ENCODE measurements around the gene RNF31. TPM values are rescaled to one million over a fixed set of nuclear protein-coding genes. Genes with fewer than 3 reads are reported as not detected.

RNF31 gene
- total RNA-seq, 2 donors from 2014 or later: 81.5 to 90.7 TPM

DNA sequence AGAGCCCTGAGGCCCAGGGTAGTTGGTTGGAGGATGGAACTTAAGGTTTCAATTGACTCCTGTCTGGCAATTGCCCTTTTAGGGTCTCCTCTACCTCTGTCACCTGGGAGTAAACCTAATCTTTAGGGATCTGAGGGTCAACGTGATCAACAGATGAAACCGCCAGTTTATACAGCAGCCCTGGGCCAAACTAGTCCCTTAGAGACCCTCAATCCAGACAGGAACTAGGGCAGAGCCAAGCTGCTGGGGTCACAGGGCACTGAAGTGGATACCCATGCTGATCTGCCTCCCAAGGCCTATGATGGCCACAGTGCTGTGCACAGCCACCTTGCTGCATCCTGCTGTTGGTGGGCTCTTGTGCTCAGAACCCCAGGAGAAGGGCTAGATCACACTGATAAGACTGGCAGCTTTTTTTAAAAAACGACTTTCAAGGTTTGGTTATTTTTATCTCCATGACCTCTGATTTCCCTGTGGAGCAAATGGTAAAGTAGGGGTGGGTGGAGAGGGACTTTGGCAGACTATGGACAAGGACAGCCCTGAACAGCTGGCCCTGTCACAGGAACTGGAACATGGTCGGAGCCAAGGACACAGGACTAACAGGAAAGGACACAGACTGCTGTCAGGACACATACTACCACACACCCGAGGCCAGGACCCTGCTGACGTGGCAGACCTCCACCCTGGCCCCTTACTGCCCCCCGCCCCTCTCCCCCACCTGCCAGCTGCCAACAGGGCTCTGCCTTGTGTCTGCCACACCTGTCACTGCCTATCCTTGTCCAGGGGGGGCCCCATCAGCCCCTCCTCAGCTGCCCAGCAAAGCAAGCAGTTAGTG lies 16.4 kb upstream of the RNF31 start:
- ATAC-seq: no peak
- H3K27ac Mint-ChIP-seq: peak overlapping the region in 1 of 2 donors; percentile 19
- H3K9me3 Mint-ChIP-seq: no peaks in the 10 kb centered on the region
- no peaks in the 10 kb centered on the region for H3K36me3 Mint-ChIP-seq
- no peak for DNase-seq (ENCODE audit: low spot score in 2 of 2)

DNA sequence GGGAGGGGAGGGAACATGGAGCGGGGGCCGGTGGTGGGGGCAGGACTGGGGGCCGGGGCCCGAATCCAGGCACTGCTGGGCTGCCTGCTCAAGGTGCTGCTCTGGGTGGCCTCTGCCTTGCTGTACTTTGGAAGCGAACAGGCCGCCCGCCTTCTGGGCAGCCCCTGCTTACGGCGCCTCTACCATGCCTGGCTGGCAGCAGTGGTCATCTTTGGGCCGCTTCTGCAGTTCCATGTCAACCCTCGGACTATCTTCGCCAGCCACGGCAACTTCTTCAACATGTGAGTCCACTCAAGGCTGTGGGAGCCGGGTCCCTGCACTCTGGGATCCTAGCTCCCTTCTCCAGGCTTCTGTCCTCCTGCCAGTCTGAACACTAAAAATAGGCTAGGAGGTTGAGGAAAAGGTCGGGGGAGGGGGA lies 15.7 kb upstream of the RNF31 start:
- ATAC-seq: no peak
- Mint-ChIP-seq H3K9me3 (no peaks in the 10 kb centered on the region), H3K36me3 (peaks cover 2% of the 10 kb centered on the region in 2 donors), H3K27ac (peak overlapping the region; percentile 33 to 84)
- DNase-seq (ENCODE audit: low spot score in 2 of 2): no peak

DNA sequence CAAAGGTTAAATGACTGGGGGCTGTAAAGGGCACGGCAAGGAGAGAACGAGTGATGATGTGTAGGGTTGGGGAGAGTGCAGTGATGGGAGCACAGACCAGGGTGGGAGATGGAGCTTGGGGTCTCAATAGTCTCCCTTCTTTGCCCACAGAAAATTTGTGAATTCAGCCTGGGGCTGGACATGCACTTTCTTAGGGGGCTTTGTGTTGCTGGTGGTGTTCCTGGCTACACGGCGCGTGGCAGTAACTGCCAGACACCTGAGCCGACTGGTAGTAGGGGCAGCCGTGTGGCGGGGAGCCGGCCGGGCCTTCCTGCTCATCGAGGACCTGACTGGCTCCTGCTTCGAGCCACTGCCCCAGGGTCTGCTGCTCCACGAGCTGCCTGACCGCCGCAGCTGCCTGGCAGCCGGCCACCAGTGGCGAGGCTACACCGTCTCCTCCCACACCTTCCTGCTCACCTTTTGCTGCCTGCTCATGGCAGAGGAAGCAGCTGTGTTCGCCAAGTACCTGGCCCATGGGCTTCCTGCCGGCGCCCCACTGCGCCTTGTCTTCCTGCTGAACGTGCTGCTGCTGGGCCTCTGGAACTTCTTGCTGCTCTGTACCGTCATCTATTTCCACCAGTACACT lies 15.1 kb upstream of the RNF31 start:
- Mint-ChIP-seq H3K9me3 (no peaks in the 10 kb centered on the region), H3K36me3 (peaks cover 8% of the 10 kb centered on the region in 2 donors), H3K27ac (peak overlapping the region; percentile 84 to 92)
- DNase-seq (ENCODE audit: low spot score in 2 of 2) (no peak), ATAC-seq (no peak)

DNA sequence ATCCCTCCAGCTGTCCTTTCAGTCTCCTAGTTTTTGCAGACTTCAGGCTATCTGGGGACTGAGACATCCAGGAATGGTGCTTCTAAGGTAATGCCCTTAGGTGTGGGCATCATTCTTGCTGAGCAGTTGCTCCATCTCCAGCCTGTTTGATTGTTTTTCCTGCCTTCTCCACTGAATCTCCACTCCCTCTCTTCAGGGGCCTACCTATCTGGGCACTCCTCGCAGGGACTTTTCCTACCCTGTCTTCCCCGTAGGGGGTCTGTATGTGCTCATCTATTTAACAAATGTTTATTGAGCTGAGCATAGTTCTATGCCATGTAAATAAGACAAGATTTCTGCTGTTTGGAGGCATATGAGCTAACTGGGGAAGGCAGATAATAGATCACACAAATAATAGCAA lies 14.3 kb upstream of the RNF31 start:
- peaks cover 12% of the 10 kb centered on the region in 2 donors for H3K36me3 Mint-ChIP-seq
- DNase-seq (ENCODE audit: low spot score in 2 of 2) (no peak), ATAC-seq (no peak)
- H3K27ac Mint-ChIP-seq: peak overlapping the region; percentile 84 to 92
- H3K9me3 Mint-ChIP-seq: no peaks in the 10 kb centered on the region

DNA sequence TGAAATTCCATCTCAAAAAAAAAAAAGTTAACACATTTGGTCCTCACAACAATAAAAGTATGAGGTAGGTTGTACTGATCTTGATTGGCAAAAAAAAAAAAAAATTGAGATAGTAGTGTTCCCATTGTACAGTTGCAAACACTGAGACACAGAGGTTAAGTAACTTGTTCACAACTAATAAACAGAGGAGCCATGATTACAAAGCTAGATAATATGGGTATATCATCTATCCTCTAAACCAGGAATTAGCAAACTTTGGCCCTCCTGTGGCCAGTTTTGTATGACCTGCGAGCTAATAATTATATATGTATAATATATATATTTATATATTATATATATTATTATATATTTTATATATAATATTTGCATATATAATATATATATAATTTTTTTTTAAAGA lies 13.6 kb upstream of the RNF31 start:
- ATAC-seq: no peak
- no peaks in the 10 kb centered on the region for H3K9me3 Mint-ChIP-seq
- peaks cover 19 to 20% of the 10 kb centered on the region in 2 donors for H3K36me3 Mint-ChIP-seq
- no peak for DNase-seq (ENCODE audit: low spot score in 2 of 2)
- H3K27ac Mint-ChIP-seq: no peak overlapping the region

DNA sequence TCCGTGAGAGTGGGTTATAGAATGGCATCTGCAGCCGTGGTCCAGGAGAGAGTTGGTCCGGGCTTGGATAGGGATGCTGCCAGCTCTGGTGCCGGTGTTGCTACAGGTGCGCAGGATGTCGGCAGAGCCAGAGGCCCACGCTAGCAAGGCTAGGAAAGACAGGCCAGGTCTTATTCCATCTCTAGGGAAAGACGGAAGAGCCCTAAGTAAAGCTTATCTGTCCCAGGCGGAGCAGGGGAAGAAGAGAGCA lies 11.8 kb upstream of the RNF31 start:
- H3K36me3 Mint-ChIP-seq: peaks cover 31 to 32% of the 10 kb centered on the region in 2 donors
- ATAC-seq: peak; percentile 5 to 14
- peak in 1 of 2 donors; percentile 21 for DNase-seq (ENCODE audit: low spot score in 2 of 2)
- H3K9me3 Mint-ChIP-seq: no peaks in the 10 kb centered on the region
- H3K27ac Mint-ChIP-seq: peak overlapping the region; percentile 76 to 92

DNA sequence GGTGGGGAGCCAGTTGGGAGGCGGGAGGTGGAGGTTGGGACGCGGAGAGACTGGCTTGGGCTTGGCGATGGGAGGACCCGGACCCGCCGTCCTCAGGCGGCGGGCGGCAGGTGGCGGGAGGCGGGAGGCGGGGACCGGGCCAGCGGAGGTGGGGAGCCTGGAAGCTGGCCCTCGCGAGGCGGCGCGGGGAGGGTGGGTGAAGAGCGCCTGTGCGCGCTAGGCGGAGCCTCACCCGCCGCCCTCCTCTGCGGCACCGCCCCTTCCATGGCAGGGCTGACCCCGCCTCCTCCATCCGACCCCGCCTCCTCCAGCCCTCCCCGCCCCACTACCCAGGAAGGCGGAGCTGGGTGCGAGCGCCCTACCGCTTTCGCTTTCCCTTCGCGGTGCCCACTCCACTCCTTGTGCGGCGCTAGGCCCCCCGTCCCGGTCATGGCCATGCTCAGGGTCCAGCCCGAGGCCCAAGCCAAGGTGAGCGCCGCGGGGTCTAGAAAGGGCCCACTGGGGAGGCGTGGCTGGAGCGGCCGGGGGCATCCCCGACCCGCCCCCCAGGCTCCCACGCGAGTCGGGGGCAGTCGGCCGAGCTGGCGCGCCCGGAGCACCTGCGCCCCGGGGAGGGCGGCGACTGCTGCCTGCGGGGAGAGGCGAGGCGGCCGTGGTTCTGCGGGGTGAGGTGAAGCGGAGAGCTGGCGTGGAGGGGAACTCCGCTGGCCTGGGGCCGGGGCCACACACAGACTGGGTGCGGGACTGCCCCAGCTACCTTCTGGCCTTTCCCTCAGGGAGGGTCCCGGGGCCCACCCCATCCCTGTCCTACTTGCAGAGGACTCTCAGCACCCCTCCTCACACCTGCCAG lies 11.2 kb upstream of the RNF31 start, which contains the start of gene PSME1:
PSME1 (plus strand) TSS at position 361 of the 850 bp plus-strand sequence; CDS start at position 430, 69 bp downstream.
- peaks cover 31 to 37% of the 10 kb centered on the region in 2 donors for H3K36me3 Mint-ChIP-seq
- no peaks in the 10 kb centered on the region for H3K9me3 Mint-ChIP-seq
- peak; percentile 92 to 94 for DNase-seq (ENCODE audit: low spot score in 2 of 2)
- peak within 1 kb of the TSS; percentile 76 to 97 for H3K27ac Mint-ChIP-seq
- peak; percentile 91 to 96 for ATAC-seq

DNA sequence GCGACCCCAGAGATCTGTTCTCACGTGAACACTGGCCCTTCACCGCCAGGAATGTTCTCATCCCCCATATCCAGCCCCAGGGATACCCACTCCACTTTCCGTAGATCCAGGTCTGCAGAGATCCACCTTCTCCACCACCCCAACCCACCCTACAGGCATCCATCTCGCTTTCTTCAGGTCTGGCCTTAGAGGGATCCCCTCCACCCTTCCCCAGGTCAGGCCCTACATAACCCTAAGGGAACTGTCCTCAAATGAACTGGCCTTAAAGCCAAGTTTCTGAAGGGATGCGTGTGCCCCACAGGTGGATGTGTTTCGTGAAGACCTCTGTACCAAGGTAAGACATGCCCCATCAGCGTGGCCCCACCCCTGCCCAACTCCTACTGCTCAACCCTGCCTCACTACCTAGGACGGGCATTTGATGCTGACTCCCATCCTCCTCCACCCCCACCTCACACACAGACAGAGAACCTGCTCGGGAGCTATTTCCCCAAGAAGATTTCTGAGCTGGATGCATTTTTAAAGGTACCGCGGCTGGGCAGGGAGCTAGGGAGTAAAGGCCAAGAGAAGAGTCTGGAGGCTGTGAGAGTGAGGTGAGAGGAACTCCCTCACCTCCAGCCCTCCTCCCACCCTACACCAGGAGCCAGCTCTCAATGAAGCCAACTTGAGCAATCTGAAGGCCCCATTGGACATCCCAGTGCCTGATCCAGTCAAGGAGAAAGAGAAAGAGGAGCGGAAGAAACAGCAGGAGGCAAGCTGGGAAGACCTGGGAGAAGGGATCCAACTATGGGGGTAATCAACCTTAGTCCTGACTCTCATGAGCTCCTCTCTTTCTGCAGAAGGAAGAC lies 10.4 kb upstream of the RNF31 start:
- Mint-ChIP-seq H3K9me3 (no peaks in the 10 kb centered on the region), H3K36me3 (peaks cover 32 to 40% of the 10 kb centered on the region in 2 donors), H3K27ac (peak overlapping the region; percentile 76 to 97)
- ATAC-seq: no peak
- no peak for DNase-seq (ENCODE audit: low spot score in 2 of 2)

DNA sequence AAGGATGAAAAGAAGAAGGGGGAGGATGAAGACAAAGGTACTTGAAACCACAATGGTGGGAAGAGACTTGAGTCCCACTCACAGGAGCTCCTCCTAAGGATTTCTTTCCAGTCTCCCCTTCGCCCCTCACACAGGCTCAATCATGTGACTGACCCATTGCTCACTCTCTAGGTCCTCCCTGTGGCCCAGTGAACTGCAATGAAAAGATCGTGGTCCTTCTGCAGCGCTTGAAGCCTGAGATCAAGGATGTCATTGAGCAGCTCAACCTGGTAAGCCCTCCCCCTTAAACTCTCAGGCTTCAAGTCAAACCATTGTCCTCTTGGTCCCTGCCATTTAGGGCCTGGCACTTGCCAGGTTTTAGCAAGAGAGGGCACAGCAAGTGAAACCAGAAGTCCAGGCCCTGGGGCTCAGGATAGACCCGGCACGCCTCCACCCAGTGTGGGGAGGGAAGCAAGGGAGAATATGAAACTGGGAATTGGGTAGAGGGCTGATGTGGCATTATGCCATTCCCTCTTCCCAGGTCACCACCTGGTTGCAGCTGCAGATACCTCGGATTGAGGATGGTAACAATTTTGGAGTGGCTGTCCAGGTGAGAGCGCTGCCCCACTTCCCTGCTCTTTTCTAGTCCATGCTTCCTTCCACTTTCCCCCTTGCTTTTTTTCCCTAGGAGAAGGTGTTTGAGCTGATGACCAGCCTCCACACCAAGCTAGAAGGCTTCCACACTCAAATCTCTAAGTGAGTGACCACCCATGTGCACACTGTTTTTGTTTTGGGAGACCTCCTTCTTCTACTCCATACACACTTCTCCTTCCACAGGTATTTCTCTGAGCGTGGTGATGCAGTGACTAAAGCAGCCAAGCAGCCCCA lies 9.5 kb upstream of the RNF31 start:
- Mint-ChIP-seq H3K9me3 (no peaks in the 10 kb centered on the region), H3K27ac (peak overlapping the region; percentile 38 to 76), H3K36me3 (peaks cover 41 to 44% of the 10 kb centered on the region in 2 donors)
- DNase-seq (ENCODE audit: low spot score in 2 of 2) (no peak), ATAC-seq (no peak)

DNA sequence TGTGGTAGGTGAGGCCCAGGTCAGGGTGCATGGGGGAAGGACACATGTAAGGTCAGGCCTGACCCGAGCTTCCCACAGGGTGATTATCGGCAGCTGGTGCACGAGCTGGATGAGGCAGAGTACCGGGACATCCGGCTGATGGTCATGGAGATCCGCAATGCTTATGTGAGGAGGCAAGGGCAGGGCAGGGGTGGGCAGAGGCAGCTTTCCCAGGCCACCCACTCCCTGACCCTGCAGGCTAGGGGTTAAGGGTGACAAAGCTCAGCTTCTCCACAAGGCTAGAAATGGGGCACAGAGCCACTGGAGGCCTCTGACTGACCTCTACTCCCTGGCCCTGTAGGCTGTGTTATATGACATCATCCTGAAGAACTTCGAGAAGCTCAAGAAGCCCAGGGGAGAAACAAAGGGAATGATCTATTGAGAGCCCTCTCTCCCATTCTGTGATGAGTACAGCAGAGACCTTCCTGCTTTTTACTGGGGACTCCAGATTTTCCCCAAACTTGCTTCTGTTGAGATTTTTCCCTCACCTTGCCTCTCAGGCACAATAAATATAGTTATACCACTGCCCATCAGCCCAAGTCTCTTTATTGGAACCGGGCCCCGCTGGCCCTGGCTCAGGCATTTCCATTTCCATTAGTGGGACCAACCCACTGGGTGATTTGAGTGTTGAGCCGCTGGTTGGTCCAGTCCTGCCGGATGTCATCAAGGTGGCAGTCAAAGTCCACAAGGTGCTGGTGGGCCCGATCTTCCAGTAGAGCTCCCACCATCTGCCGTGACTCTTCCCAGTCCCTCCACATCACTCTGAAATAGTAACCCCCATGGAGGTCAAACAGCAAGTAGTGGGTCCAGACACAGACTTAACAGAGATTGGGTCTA lies 8.7 kb upstream of the RNF31 start:
- peaks cover 47 to 52% of the 10 kb centered on the region in 2 donors for H3K36me3 Mint-ChIP-seq

DNA sequence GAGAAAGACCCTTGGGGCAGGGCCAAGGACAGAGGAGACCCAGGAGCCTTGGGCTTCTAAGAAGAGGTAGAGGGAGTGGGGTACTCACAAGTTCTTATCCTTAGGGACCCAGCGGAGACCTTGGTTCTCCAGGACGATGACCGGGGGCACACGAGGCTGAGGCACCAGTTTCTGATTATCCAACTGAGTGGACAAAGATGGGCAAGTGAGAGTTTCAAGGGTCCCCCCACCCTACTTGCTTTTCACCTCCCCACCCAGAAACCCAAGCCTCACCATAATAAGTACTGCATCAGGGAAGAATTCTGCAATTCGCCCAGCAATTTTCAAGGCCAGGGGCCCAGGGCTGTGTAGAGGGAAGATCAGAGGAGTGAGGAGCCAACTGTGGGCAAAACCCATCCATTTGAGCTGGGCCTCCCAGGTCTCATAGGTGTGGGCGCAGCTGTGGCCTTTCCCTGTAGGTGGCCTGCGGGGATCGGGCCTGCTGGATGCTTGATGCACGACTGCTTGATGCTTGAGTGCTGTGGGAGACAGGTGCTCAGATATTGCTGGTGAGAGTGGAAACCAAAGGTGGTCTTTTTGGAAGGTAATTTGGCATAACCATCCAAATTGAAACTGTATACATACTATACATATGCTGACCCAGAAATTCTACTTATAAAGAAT lies 7.9 kb upstream of the RNF31 start:
- peaks cover 52 to 57% of the 10 kb centered on the region in 2 donors for H3K36me3 Mint-ChIP-seq
- DNase-seq (ENCODE audit: low spot score in 2 of 2) (peak in 1 of 2 donors; percentile 40), ATAC-seq (no peak)
- H3K9me3 Mint-ChIP-seq: no peaks in the 10 kb centered on the region
- peak overlapping the region; percentile 47 to 48 for H3K27ac Mint-ChIP-seq

More for the DNA sequence above, 8.7 kb upstream of the RNF31 start:
- Mint-ChIP-seq H3K27ac (peak overlapping the region; percentile 47 to 77), H3K9me3 (no peaks in the 10 kb centered on the region)
- no peak for ATAC-seq
- no peak for DNase-seq (ENCODE audit: low spot score in 2 of 2)

DNA sequence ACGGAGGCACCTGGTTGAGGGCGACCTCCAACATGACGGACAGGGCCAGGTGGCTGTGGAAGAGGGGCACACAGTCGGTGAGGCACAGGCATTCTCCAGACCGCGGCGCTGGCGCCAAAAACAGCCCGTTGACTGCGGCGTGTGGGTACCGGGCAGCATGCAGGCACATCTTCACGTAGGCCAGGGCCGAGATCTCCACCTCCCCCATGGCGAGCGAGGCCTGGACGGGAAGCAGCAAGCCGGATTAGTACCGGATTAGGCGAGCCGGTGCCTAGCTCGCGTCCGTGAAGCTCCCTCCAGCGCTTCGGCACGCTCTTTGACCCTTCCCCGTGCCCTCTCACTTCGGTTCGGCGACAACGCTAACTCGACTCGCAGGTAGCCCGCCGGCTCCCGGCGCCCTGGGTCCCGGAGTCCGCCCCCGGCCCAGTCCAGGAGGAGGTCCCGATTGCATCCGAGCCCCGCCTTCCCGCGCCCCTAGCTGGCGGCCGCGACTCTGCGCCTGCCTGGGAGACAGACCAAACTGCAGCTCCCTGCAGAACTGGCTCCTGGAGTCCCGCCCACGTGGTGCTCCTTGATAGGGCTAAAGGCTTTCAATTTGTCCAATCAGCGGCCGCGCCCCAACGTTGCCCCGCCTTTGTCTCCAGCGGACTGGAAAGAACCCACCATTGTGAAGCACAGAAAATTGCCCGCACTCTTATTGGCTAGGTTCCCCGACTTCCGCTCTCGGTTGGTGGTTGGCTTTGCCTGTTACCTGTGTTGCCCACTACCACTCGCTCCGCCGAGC lies 6.0 kb upstream of the RNF31 start, which contains the start of gene EMC9:
EMC9 (minus strand) TSS at position 495 of the 784 bp plus-strand sequence; CDS start at position 208, 287 bp downstream.
- ATAC-seq: peak; percentile 87 to 89
- peak; percentile 99 to 100 for DNase-seq (ENCODE audit: low spot score in 2 of 2)
- peaks cover 71 to 76% of the 10 kb centered on the region in 2 donors for H3K36me3 Mint-ChIP-seq
- H3K27ac Mint-ChIP-seq: peak within 1 kb of the TSS; percentile 78 to 90
- no peaks in the 10 kb centered on the region for H3K9me3 Mint-ChIP-seq

DNA sequence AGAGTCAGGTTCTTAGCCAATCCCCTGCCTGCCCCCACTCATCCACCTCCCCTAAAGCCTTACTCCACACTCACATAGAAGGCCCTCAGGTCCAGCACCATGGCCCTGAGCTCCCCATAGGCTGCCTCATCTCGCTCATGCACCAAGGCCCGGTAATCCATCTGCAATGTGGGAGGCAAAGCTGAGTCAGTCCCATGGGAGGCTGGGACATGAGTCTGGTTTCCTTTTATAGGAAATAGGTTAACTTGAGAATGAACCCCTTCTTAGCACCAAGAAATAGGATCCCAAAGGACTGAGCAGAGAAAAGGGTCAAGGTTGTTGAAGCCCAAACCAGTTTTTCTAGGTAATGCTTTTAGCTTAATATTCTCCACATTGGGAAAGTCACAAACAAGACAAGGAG lies 3.8 kb upstream of the RNF31 start:
- H3K27ac Mint-ChIP-seq: peak overlapping the region in 1 of 2 donors; percentile 27
- no peak for ATAC-seq
- no peak for DNase-seq (ENCODE audit: low spot score in 2 of 2)
- peaks cover 69% of the 10 kb centered on the region in 2 donors for H3K36me3 Mint-ChIP-seq
- no peaks in the 10 kb centered on the region for H3K9me3 Mint-ChIP-seq
